ENCODE data around the gene PIP5K1B. TPM values are rescaled to one million over a fixed set of nuclear protein-coding genes. Genes with fewer than 3 reads are reported as not detected.

The PIP5K1B gene
- total and polyA plus RNA-seq, 2 donors (not counting 1 experiment from before 2014, with no cell fraction given) = 11.8 to 24.1 TPM

- no peak overlapping the region for H3K27ac Mint-ChIP-seq
Measured at GRCh38 chr9:68963416-68963815, 258.4 kb downstream of the PIP5K1B start.

GRCh38 chr9:68964102-68964541 lies 259.1 kb downstream of the PIP5K1B start:
- H3K4me1 ChIP-seq (ENCODE audit: control insufficient read depth in 2 of 2, insufficient read depth in 2 of 2, low read length in 2 of 2) = no peaks in the 10 kb centered on the region
- no CpG with 5 or more reads among the region's 3 CpGs for WGBS (ENCODE audit: insufficient coverage)
- H3K9me3 ChIP-seq (ENCODE audit: control extremely low read depth in 1 of 3, control insufficient read depth in 2 of 3, insufficient read depth in 1 of 3, low read length in 2 of 3) = no peaks in the 10 kb centered on the region
- H3K79me2 ChIP-seq (ENCODE audit: control insufficient read depth, insufficient read depth, low read length) = no peaks in the 10 kb centered on the region
- intact Hi-C loops (cut with micrococcal nuclease) = no loop called here
- H3K4me3 Mint-ChIP-seq = no peak overlapping the region
- H2AFZ ChIP-seq (ENCODE audit: insufficient read depth, low read depth, low read length, poor library complexity, severe bottlenecking) = no peak overlapping the region
- peaks cover 0 to 6% of the 10 kb centered on the region in 2 experiments for H3K36me3 ChIP-seq (replicated peaks in 1 of 2; ENCODE audit: control extremely low read depth in 1 of 2, control insufficient read depth in 1 of 2, extremely low read depth in 1 of 2, insufficient read depth in 2 of 2, low read length in 1 of 2)
- ChIA-PET CTCF (interaction anchor here (1.6 kb wide), 1 partner anchor 9 kb away, joined by 6 read pairs; no protein-coding TSS in a partner anchor), POLR2A (no interaction called here)
- H3K4me1 Mint-ChIP-seq = no peaks in the 10 kb centered on the region
- H3K4me3 ChIP-seq (ENCODE audit: control extremely low read depth in 1 of 5, extremely low read depth in 1 of 5, insufficient read depth in 1 of 5, low read depth in 2 of 5, low read length in 4 of 5) = no peak overlapping the region
- no peak for DNase-seq
- H3K9me3 Mint-ChIP-seq (ENCODE audit: insufficient read depth) = no peaks in the 10 kb centered on the region
- TF ChIP-seq EZH2 (IDR thresholded peaks at IDR 0.05; ENCODE audit: borderline replicate concordance, insufficient read depth, low read depth, low read length, poor library complexity, severe bottlenecking) (no peak), CTCF (IDR thresholded peaks at IDR 0.05) (no peak)
- no peaks in the 10 kb centered on the region for H3K27me3 ChIP-seq (replicated peaks in 1 of 4; ENCODE audit: control extremely low read depth in 1 of 4, control insufficient read depth in 3 of 4, insufficient read depth in 4 of 4, low read length in 3 of 4)
- no peak overlapping the region for H3K27ac ChIP-seq (ENCODE audit: low read length in 2 of 2)
- no peaks in the 10 kb centered on the region for H3K27me3 Mint-ChIP-seq
- H3K9ac ChIP-seq (ENCODE audit: low read length) = no peak overlapping the region
- no peak for ATAC-seq (ENCODE audit: low read depth)
- H4K20me1 ChIP-seq (ENCODE audit: control insufficient read depth, insufficient read depth, low read length, poor library complexity, severe bottlenecking) = no peaks in the 10 kb centered on the region
- no peak overlapping the region for H3K4me2 ChIP-seq (replicated peaks; ENCODE audit: low read depth, low read length, poor library complexity, severe bottlenecking)
- no peak overlapping the region for H3K27ac Mint-ChIP-seq

More at GRCh38 chr9:68963416-68963815, 258.4 kb downstream of the PIP5K1B start:
- Histone ChIP-seq H3K4me3 (ENCODE audit: control extremely low read depth in 1 of 5, extremely low read depth in 1 of 5, insufficient read depth in 1 of 5, low read depth in 2 of 5, low read length in 4 of 5) (no peak overlapping the region), H3K9ac (ENCODE audit: low read length) (no peak overlapping the region), H4K20me1 (ENCODE audit: control insufficient read depth, insufficient read depth, low read length, poor library complexity, severe bottlenecking) (no peaks in the 10 kb centered on the region), H3K27ac (ENCODE audit: low read length in 2 of 2) (no peak overlapping the region), H3K27me3 (replicated peaks in 1 of 4; ENCODE audit: control extremely low read depth in 1 of 4, control insufficient read depth in 3 of 4, insufficient read depth in 4 of 4, low read length in 3 of 4) (no peaks in the 10 kb centered on the region), H2AFZ (ENCODE audit: insufficient read depth, low read depth, low read length, poor library complexity, severe bottlenecking) (no peak overlapping the region), H3K4me1 (ENCODE audit: control insufficient read depth in 2 of 2, insufficient read depth in 2 of 2, low read length in 2 of 2) (no peaks in the 10 kb centered on the region), H3K9me3 (ENCODE audit: control extremely low read depth in 1 of 3, control insufficient read depth in 2 of 3, insufficient read depth in 1 of 3, low read length in 2 of 3) (no peaks in the 10 kb centered on the region), H3K36me3 (replicated peaks in 1 of 2; ENCODE audit: control extremely low read depth in 1 of 2, control insufficient read depth in 1 of 2, extremely low read depth in 1 of 2, insufficient read depth in 2 of 2, low read length in 1 of 2) (peaks cover 0 to 6% of the 10 kb centered on the region in 2 experiments), H3K4me2 (replicated peaks; ENCODE audit: low read depth, low read length, poor library complexity, severe bottlenecking) (no peak overlapping the region), H3K79me2 (ENCODE audit: control insufficient read depth, insufficient read depth, low read length) (no peaks in the 10 kb centered on the region)
- DNase-seq (no peak), ATAC-seq (ENCODE audit: low read depth) (no peak)
- Mint-ChIP-seq H3K27me3 (no peaks in the 10 kb centered on the region), H3K4me3 (no peak overlapping the region), H3K9me3 (ENCODE audit: insufficient read depth) (no peaks in the 10 kb centered on the region), H3K4me1 (no peaks in the 10 kb centered on the region)
- intact Hi-C loops (cut with micrococcal nuclease) = no loop called here
- TF ChIP-seq EZH2 (IDR thresholded peaks at IDR 0.05; ENCODE audit: borderline replicate concordance, insufficient read depth, low read depth, low read length, poor library complexity, severe bottlenecking) = no peak
- TF ChIP-seq CTCF (IDR thresholded peaks at IDR 0.05) = no peak
- CTCF ChIA-PET = interaction anchor here (1.6 kb wide), 1 partner anchor 8 kb away, joined by 6 read pairs; no protein-coding TSS in a partner anchor
- POLR2A ChIA-PET = no interaction called here
- WGBS (ENCODE audit: insufficient coverage) = no CpG with 5 or more reads among the region's 3 CpGs

Data from B cell (primary cell).